ENCODE data around the gene CLEC14A.

Gene CLEC14A

GRCh38 chr14:38205949-38206665 is 49.8 kb downstream of the CLEC14A start:
- DNase-seq (ENCODE audit: low read depth): no peak

- DNase-seq (ENCODE audit: low read depth): no peak
Observed at GRCh38 chr14:38205119-38205813, 50.6 kb downstream of the CLEC14A start.

DNA sequence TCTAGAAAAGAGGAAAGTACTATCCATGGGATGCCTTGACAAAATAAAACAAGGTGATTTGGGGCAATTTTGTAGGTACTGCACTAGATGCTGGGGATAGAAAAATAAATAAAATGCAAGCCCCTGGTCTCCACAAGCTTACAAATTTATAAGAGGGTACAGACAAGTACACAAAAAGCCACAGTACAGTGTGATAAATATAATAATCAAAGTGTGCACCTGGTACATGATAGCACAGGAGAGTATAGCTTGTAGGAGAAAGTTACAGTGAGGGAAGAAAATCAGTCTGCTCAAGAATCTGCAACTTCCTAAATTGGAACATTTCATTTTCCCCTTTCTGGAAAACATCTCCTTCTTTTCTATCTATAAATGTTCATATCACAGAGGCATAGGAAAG is 51.2 kb downstream of the CLEC14A start:
- DNase-seq (ENCODE audit: low read depth): no peak
